ENCODE measurements around the gene C6orf58.

GRCh38 chr6:127576874-127577273 is at the start of gene C6orf58:
- TF ChIP-seq POLR2A (IDR thresholded peaks at IDR 0.05; ENCODE audit: low read depth) (no peak), CTCF (IDR thresholded peaks at IDR 0.05) (no peak)

All from esophagus muscularis mucosa (tissue), 3 donors.